ENCODE measurements around the gene AP3D1. TPM values are rescaled to one million over a fixed set of nuclear protein-coding genes. Genes with fewer than 3 reads are reported as not detected.

Gene AP3D1
- total RNA-seq, 1 experiment from 2014 or later: 78.9 TPM

DNA sequence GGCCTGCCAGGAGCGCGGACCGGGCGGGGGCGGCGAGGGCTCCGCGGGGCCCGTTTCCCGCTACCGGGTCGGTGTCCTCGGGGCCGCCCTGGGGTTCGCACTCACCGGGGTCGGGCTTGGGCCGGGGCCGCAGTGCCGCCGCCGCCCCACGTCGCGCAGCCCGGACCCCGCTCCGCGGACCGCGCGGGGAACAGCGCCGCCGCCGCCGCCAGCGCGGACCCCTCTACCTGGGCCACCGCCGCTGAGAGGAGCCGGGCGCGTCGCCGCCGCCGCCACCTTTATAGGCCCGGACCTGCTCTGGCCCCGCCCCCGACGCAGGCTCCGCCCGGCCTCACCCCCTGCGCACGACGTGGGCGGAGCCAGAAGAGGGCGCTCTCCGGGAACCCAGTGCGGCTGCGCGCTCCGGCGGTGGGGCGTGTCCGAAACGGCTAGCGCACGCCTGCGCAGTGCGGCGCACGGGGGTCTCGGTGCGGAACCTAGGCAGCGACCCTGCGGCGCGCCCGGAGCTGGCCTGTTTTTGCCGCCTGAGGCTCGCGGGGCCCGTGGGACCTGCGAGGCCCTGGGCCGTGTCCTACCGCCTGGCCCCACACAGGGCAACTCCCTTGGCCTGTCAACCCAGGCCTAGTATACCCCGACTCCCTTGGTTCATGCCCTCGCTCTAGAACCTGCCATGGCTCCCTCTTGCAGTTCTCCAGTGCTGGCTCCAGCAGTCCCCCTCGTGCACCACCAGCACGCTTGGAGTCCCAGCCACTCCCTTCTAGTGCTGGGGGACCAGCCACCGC lies 100.2 kb downstream of the AP3D1 start, which contains the start of gene MKNK2:
TSS of gene MKNK2 (minus strand) at position 254 of the 782 bp plus-strand sequence. CDS start 393 bp downstream, outside the sequence.
- peak within 1 kb of the TSS; percentile 81 for H3K4me3 ChIP-seq
- no peaks in the 10 kb centered on the region for H3K27me3 ChIP-seq (replicated peaks)
- no peaks in the 10 kb centered on the region for H3K9me3 ChIP-seq (replicated peaks)
- H3K27ac ChIP-seq: peak within 1 kb of the TSS; percentile 45
- H3K36me3 ChIP-seq: peaks cover 12% of the 10 kb centered on the region
- peak; percentile 89 to 92 for DNase-seq (ENCODE audit: low read depth in 1 of 2, low spot score in 2 of 2)
- H3K4me1 ChIP-seq (replicated peaks): peaks cover 40% of the 10 kb centered on the region

Other genes starting within 250 kb of the AP3D1 start
- 2.4 and 9.1 TPM in 2 replicates for gene ADAT3, start 246.2 kb downstream of the AP3D1 start, total RNA-seq (2014; rRNA removed; shearing (Covaris generic))
- gene SCAMP4, start 246.2 kb downstream of the AP3D1 start, total RNA-seq (2014; rRNA removed; shearing (Covaris generic)): 47.3 and 89.8 TPM in 2 replicates
- gene CSNK1G2, start 210.4 kb downstream of the AP3D1 start, total RNA-seq (2014; rRNA removed; shearing (Covaris generic)): 31.9 and 63.4 TPM in 2 replicates
- gene BTBD2, start 135.9 kb downstream of the AP3D1 start, total RNA-seq (2014; rRNA removed; shearing (Covaris generic)): 25.7 and 32.6 TPM in 2 replicates
- 18.7 and 31.6 TPM in 2 replicates for gene MKNK2, start 100.3 kb downstream of the AP3D1 start, total RNA-seq (2014; rRNA removed; shearing (Covaris generic))
- 10.1 and 20.6 TPM in 2 replicates for gene MOB3A, start 55.2 kb downstream of the AP3D1 start, total RNA-seq (2014; rRNA removed; shearing (Covaris generic))
- 1.9 TPM in 1 of 2 replicates, not detected in the other for gene IZUMO4, start 54.7 kb downstream of the AP3D1 start, total RNA-seq (2014; rRNA removed; shearing (Covaris generic))
- 5.9 and 7.8 TPM in 2 replicates for gene DOT1L, start 12.4 kb upstream of the AP3D1 start, total RNA-seq (2014; rRNA removed; shearing (Covaris generic))
- 91.7 and 116 TPM in 2 replicates for gene PLEKHJ1, start 84.8 kb upstream of the AP3D1 start, total RNA-seq (2014; rRNA removed; shearing (Covaris generic))
- gene SF3A2, start 85.3 kb upstream of the AP3D1 start, total RNA-seq (2014; rRNA removed; shearing (Covaris generic)): 13.8 and 44.9 TPM in 2 replicates
- gene AMH, start 97.8 kb upstream of the AP3D1 start, total RNA-seq (2014; rRNA removed; shearing (Covaris generic)): 0.58 TPM in 1 of 2 replicates, not detected in the other
- gene JSRP1, start 104.9 kb upstream of the AP3D1 start, total RNA-seq (2014; rRNA removed; shearing (Covaris generic)): not detected in 2 replicates
- gene PEAK3, start 130.6 kb upstream of the AP3D1 start, total RNA-seq (2014; rRNA removed; shearing (Covaris generic)): not detected in 2 replicates
- gene LINGO3, start 156.6 kb upstream of the AP3D1 start, total RNA-seq (2014; rRNA removed; shearing (Covaris generic)): not detected in 2 replicates
- 218 and 270 TPM in 2 replicates for gene LSM7, start 177.0 kb upstream of the AP3D1 start, total RNA-seq (2014; rRNA removed; shearing (Covaris generic))
- gene SPPL2B, start 177.1 kb upstream of the AP3D1 start, total RNA-seq (2014; rRNA removed; shearing (Covaris generic)): 32.2 and 45.2 TPM in 2 replicates
- gene TMPRSS9, start 208.7 kb upstream of the AP3D1 start, total RNA-seq (2014; rRNA removed; shearing (Covaris generic)): not detected in 2 replicates